Hepatic stellate cell (primary cell): Measurements from ENCODE around the gene MSH5.
"Not testable (repeated sequence)": the region's sequence is repeated elsewhere in the genome, so short reads cannot be mapped to it uniquely, and the experiment has no call there.

Experiments
- DNase-seq: peaks from one replicate; pipeline ENCODE4 v3.0.0; 2011; ENCODE audit warnings: low spot score

MSH5 gene

GRCh38 chr6:31739639-31740396, at the start of gene MSH5:
Gene MSH5 (plus strand): TSS chr6:31740005. CDS start chr6:31740467, 462 bp downstream.
- peak; percentile 98 for DNase-seq

- DNase-seq = no peak
Observed at GRCh38 chr6:31690231-31691077, 49.4 kb upstream of the MSH5 start.

- no peak for DNase-seq
Observed at GRCh38 chr6:31691078-31691463, 48.7 kb upstream of the MSH5 start.

- no peak for DNase-seq
Observed at GRCh38 chr6:31691564-31692108, 48.2 kb upstream of the MSH5 start.

GRCh38 chr6:31692353-31692752, 47.5 kb upstream of the MSH5 start:
- no peak for DNase-seq

GRCh38 chr6:31692886-31693285, 46.9 kb upstream of the MSH5 start:
- DNase-seq = no peak

- no peak for DNase-seq
Observed at GRCh38 chr6:31693535-31693934, 46.3 kb upstream of the MSH5 start.

- no peak for DNase-seq
Observed at GRCh38 chr6:31697555-31697954, 42.2 kb upstream of the MSH5 start.

- no peak for DNase-seq
Observed at GRCh38 chr6:31700740-31701401, 38.9 kb upstream of the MSH5 start.

- DNase-seq = peak; percentile 70
Observed at GRCh38 chr6:31701666-31702404, 38.0 kb upstream of the MSH5 start.

- no peak for DNase-seq
Observed at GRCh38 chr6:31702405-31702818, 37.4 kb upstream of the MSH5 start.

GRCh38 chr6:31702819-31703716, 36.7 kb upstream of the MSH5 start, which contains the start of gene ABHD16A:
Gene ABHD16A (minus strand): TSS chr6:31703324. CDS start chr6:31703281, 43 bp downstream.
- DNase-seq = peak; percentile 99

- no peak for DNase-seq
Observed at GRCh38 chr6:31705931-31706330, 33.9 kb upstream of the MSH5 start.

- no peak for DNase-seq
Observed at GRCh38 chr6:31706599-31706998, 33.2 kb upstream of the MSH5 start, which contains the start of gene LY6G6F. Gene LY6G6F (plus strand): TSS chr6:31706866. CDS start chr6:31706907, 41 bp downstream.

GRCh38 chr6:31707701-31708100, 32.1 kb upstream of the MSH5 start:
- DNase-seq = no peak

GRCh38 chr6:31708224-31708623, 31.6 kb upstream of the MSH5 start:
- no peak for DNase-seq

- not testable (repeated sequence) for DNase-seq
Observed at GRCh38 chr6:31709157-31709556, 30.6 kb upstream of the MSH5 start.

- no peak for DNase-seq
Observed at GRCh38 chr6:31710523-31711219, 29.1 kb upstream of the MSH5 start.

GRCh38 chr6:31711233-31711632, 28.6 kb upstream of the MSH5 start:
- DNase-seq = no peak

GRCh38 chr6:31712296-31712695, 27.5 kb upstream of the MSH5 start:
- DNase-seq = no peak
